Osteoblast (primary cell): ENCODE data around the gene ANKIB1. TPM values are rescaled to one million over a fixed set of nuclear protein-coding genes. Genes with fewer than 3 reads are reported as not detected.

Experiments used
- DNase-seq: peaks from one replicate; pipeline ENCODE4 v3.0.0; 2011; ENCODE audit warnings: low spot score, mixed read lengths; ENCODE audit not compliant: insufficient read length; ENCODE audit errors: missing footprints
- H2AFZ ChIP-seq: 2 replicates; pipeline ENCODE4 v1.6.0; 2011; ENCODE audit warnings: mild to moderate bottlenecking, low read length
- H3K27ac ChIP-seq: 2 replicates; pipeline ENCODE4 v1.5.1; 2011; ENCODE audit warnings: mild to moderate bottlenecking, low read depth, low read length, moderate library complexity
- H3K27me3 ChIP-seq: 2 replicates; pipeline ENCODE4 v1.6.0; 2012; ENCODE audit warnings: mild to moderate bottlenecking, control low read depth, inconsistent platforms, low read length, moderate library complexity; ENCODE audit not compliant: insufficient read depth
- H3K36me3 ChIP-seq: 2 replicates; pipeline ENCODE4 v1.5.1; 2011; ENCODE audit warnings: mild to moderate bottlenecking, low read length, control low read depth, moderate library complexity; ENCODE audit not compliant: insufficient read depth
- H3K4me1 ChIP-seq: 2 replicates; pipeline ENCODE4 v1.5.1; 2011; ENCODE audit warnings: mild to moderate bottlenecking, low read length, control low read depth, moderate library complexity; ENCODE audit not compliant: insufficient read depth
- H3K4me2 ChIP-seq: 2 replicates; pipeline ENCODE4 v1.6.0; 2011; ENCODE audit warnings: mild to moderate bottlenecking, low read length; ENCODE audit not compliant: insufficient read depth
- H3K4me3 ChIP-seq: fragments of 200-600 bp; sonication (generic); 3 replicates; pipeline ENCODE4 v1.5.1; 2012; ENCODE audit warnings: mild to moderate bottlenecking, low read length, inconsistent platforms; ENCODE audit not compliant: insufficient read depth
- H3K79me2 ChIP-seq: 2 replicates; pipeline ENCODE4 v1.6.0; 2012; ENCODE audit warnings: mild to moderate bottlenecking, low read length, control low read depth, inconsistent platforms; ENCODE audit not compliant: insufficient read depth
- H3K9me3 ChIP-seq: 2 replicates; pipeline ENCODE4 v1.5.1; 2011; ENCODE audit warnings: low read depth, low read length, control low read depth
- H4K20me1 ChIP-seq: 2 replicates; pipeline ENCODE4 v1.6.0; 2012; ENCODE audit warnings: mild to moderate bottlenecking, low read length, control low read depth; ENCODE audit not compliant: insufficient read depth
- CTCF ChIP-seq: IDR thresholded peaks from 2 replicates; pipeline ENCODE4 v1.5.1; 2011; ENCODE audit warnings: mild to moderate bottlenecking, low read depth, low read length, moderate library complexity; ENCODE audit errors: extremely low read depth
- total RNA-seq: library from RNA; depleted of rRNA; stranded (reverse); fragments of >200 nt; gene quantifications from 2 replicates; pipeline ENCODE4 v1.2.3, GENCODE V29; 2012

Gene ANKIB1
- total RNA-seq, 1 donor = 98.1 TPM

- H3K4me1 ChIP-seq = no peaks in the 10 kb centered on the region
- H3K9me3 ChIP-seq = no peaks in the 10 kb centered on the region
- no peak overlapping the region for H2AFZ ChIP-seq
- H3K36me3 ChIP-seq = peaks cover 23% of the 10 kb centered on the region
- no peak overlapping the region for H3K4me2 ChIP-seq
- H3K27me3 ChIP-seq = no peaks in the 10 kb centered on the region
- H4K20me1 ChIP-seq = no peaks in the 10 kb centered on the region
- no peak for DNase-seq
- no peak overlapping the region for H3K27ac ChIP-seq
- H3K4me3 ChIP-seq = no peak overlapping the region
- TF ChIP-seq CTCF = no peak
- H3K79me2 ChIP-seq = no peaks in the 10 kb centered on the region
Measured at GRCh38 chr7:92391071-92391470, 145.3 kb downstream of the ANKIB1 start.

- H2AFZ ChIP-seq = no peak overlapping the region
- DNase-seq = no peak
- H3K27me3 ChIP-seq = no peaks in the 10 kb centered on the region
- no peaks in the 10 kb centered on the region for H3K79me2 ChIP-seq
- no peak overlapping the region for H3K27ac ChIP-seq
- no peaks in the 10 kb centered on the region for H4K20me1 ChIP-seq
- H3K36me3 ChIP-seq = peaks cover 36% of the 10 kb centered on the region
- no peak overlapping the region for H3K4me3 ChIP-seq
- no peak overlapping the region for H3K4me2 ChIP-seq
- TF ChIP-seq CTCF = no peak
- no peaks in the 10 kb centered on the region for H3K9me3 ChIP-seq
- peaks cover under 1% of the 10 kb centered on the region for H3K4me1 ChIP-seq
Measured at GRCh38 chr7:92397542-92397941, 151.8 kb downstream of the ANKIB1 start.

GRCh38 chr7:92400013-92400412 lies 154.2 kb downstream of the ANKIB1 start:
- Histone ChIP-seq H3K4me1 (peaks cover 7% of the 10 kb centered on the region), H3K27ac (no peak overlapping the region), H3K36me3 (peaks cover 36% of the 10 kb centered on the region), H3K9me3 (no peaks in the 10 kb centered on the region), H3K4me3 (no peak overlapping the region), H3K27me3 (no peaks in the 10 kb centered on the region), H3K79me2 (no peaks in the 10 kb centered on the region), H2AFZ (no peak overlapping the region), H3K4me2 (no peak overlapping the region), H4K20me1 (no peaks in the 10 kb centered on the region)
- no peak for DNase-seq
- TF ChIP-seq CTCF = no peak

DNA sequence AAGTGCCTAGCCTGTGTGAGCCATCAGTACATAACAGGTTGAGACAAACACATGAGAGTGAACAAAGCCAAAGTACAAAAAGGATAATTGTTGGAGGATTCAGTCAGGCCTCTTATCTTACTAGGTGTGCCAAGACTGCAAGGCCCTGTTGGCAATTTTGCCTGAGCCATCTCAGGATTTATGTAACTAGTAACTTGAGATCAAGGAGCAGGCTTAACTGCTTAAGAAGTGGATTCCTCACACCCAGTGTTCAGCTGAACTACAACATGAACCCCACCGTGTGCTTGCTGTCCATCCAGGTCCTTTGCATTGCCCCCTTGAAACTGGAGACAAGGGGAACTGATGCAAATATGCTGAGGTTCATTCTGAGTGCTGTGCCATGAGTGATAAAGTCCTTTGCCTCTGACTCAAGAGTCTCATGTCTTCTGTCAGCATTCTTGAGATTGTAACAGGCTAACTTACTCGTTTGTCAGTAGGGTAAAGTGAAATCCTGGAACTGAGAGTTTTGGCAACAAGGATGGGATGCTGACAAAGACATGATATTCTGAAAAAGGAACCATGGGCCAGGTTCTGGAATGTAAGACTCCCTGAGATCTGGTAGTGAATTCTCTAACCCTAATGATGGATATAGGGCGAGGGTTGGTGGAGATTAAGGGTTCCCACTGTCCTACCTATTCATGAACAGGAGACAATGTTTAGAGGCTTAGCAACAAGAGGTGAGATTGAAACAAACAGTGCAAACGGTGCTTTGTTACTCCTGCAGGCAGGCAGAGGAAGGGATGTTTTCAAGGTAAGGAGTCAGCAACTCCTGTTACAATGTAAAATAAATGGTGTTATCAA lies 157.4 kb downstream of the ANKIB1 start:
- H3K4me1 ChIP-seq = peaks cover 7% of the 10 kb centered on the region
- TF ChIP-seq CTCF = no peak
- H4K20me1 ChIP-seq = no peaks in the 10 kb centered on the region
- H3K27ac ChIP-seq = peak overlapping the region; percentile 31
- no peak for DNase-seq
- no peaks in the 10 kb centered on the region for H3K79me2 ChIP-seq
- H3K4me2 ChIP-seq = no peak overlapping the region
- peaks cover 14% of the 10 kb centered on the region for H3K36me3 ChIP-seq
- no peak overlapping the region for H3K4me3 ChIP-seq
- H2AFZ ChIP-seq = no peak overlapping the region
- H3K27me3 ChIP-seq = no peaks in the 10 kb centered on the region
- H3K9me3 ChIP-seq = no peaks in the 10 kb centered on the region
